NCI-H1436 (cell line): ENCODE measurements around the gene NPAS3.

Experiments used
- DNase-seq: peaks from one replicate; lab custom pipeline; 2025; lab: John Stamatoyannopoulos, UW

The NPAS3 gene

DNA sequence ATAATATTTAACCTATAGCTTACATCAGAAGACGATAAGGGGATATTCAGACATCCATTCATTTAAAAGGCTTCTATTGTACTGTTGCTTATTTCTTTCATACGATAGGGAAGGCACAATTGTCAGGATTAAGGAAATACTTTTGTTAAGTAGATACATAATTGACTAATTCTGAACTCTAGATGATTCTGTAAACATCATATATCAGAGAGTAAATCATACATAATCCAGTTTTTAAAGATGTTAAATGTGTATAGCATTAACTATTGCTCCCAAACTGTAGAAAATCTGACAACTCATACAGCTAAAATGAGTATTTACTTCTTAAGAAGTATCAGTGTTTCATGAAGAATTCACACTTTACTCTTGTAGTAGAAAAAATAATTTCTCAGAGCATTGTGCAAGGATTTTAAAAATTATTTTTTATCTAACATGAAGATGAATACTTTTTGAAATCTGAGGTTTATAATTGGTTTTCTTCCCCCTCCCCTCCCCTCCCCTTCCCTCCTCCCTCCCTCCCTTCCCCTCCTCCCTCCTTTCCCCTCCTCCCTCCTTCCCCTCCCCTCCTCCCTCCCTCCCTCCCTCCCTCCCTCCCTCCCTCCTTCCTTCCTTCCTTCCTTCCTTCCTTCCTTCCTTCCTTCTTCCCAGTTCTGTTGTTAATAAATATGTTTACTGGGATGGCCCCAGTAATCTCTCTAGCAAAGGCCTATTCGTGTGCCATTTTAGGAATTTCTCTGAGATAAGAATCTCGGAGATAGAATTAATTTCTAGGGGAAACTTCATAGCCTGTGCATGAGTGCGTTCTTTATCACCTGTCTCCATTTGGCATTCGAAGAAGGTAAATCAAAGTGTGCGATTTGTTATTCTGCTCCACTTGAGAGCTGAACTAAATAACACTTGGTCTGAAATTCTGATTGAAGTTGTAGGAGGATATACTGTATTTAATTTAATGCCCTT is 2.3 kb downstream of the NPAS3 start:
- DNase-seq = no peak

GRCh38 chr14:32941668-32942065 is 3.0 kb downstream of the NPAS3 start:
- no peak for DNase-seq

DNA sequence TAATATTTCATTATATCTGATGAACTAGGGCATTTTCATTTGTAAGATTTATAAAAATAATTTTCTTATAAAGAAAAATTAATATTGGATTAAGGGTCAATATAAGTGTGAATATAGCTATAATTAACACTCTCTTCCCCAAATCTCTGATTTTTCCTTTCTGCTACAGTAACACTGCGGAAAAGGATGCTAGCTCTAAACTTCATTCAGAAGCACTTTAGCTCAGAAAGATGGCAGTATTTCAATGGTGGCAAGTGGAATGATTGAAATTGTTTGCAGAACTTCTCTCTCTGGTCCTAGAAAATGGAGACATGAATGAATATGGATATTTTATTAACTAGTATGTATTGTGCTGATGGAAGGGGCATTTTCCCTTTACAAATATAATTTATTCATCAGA is 8.4 kb downstream of the NPAS3 start:
- DNase-seq = no peak

- DNase-seq = no peak
Measured at GRCh38 chr14:32947792-32948191, 9.1 kb downstream of the NPAS3 start.

GRCh38 chr14:32950584-32950983 is 11.9 kb downstream of the NPAS3 start:
- no peak for DNase-seq

GRCh38 chr14:32967421-32967820 is 28.7 kb downstream of the NPAS3 start:
- DNase-seq = no peak

DNA sequence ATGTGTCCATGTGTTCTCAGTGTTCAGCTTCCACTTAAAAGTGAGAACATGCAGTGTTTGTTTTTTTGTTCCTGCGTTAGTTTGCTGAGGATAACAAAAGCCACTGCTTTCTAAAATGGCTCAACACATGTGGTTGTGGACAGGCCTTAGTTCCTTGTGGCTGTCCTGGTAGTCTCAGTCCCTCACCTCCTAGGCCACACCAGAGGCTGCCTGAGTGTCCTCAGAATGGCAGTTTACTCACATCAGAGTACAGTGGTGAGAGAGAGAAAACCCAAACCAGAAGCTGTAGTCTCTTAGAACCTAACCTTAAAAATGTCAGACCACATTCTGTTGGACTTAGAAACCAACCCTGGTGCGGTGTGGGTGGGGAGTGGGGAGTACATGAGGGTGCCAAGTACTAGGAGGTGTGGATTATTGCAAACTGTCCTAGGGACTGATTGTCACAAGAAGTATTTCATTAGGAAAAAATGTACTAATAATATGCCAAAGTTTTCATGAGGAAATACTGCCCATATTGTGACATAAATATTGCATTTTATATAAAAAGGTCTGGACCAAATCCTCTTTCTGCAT is 30.4 kb downstream of the NPAS3 start:
- no peak for DNase-seq

DNA sequence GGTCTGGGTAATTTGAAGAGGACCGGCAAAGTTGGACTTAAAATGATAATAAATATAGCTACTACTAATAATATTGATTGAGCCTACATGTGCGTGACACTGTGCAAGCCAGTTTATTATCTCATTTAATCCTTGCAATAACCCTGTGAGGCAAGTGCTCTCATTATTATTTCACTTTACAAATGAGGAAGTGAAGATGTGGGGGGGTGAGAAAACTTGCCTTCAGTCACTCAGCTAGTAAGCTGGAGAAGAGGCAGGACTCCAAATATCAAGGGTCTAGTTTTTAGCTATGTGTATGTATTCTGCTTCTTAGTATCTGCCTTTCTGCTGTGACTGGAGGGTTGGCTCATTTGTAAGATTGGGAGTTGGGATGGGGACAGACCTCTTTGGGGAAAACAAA is 39.2 kb downstream of the NPAS3 start:
- no peak for DNase-seq

- DNase-seq = no peak
Measured at GRCh38 chr14:32978691-32979255, 40.1 kb downstream of the NPAS3 start.

- DNase-seq = no peak
Measured at GRCh38 chr14:32980178-32980901, 41.7 kb downstream of the NPAS3 start.

- DNase-seq = no peak
Measured at GRCh38 chr14:32980902-32981501, 42.3 kb downstream of the NPAS3 start.

GRCh38 chr14:32984241-32984930 is 45.7 kb downstream of the NPAS3 start:
- no peak for DNase-seq

- no peak for DNase-seq
Measured at GRCh38 chr14:32985866-32986265, 47.2 kb downstream of the NPAS3 start.

DNA sequence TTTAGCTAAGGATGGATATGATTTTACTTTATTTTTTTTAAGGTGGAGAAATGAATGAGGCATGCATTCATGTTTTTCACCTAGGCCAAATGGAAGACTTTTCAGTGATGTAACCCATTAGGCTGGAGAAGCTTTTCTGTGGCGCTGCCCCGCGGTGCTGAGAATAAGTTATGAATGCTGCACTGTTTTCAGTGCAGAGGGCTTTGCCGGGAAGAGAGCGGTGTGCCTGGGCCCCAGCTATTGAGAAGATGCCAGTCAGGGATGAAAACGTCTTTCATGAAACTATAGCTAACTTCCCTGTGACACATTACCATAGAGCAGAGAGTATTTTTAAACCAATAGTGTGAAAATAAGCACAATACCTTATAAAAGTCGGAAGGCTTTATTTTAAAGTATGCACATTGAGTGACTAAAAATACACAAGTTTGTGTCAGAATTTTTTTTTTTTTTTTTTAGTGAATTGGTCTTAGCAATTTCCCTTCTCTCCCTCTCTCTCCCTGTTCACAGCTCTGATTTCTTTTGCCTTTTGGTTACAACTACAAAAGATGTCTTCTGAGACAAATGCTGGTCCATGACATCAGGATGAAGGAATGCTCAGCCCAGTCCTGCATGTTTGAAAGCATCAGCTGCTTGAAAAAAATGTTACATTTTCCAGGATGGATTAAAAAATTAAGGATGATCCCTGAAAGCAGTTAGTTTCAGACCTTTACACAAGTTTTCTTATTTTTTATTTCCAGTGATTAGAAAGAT is 48.3 kb downstream of the NPAS3 start:
- no peak for DNase-seq

DNA sequence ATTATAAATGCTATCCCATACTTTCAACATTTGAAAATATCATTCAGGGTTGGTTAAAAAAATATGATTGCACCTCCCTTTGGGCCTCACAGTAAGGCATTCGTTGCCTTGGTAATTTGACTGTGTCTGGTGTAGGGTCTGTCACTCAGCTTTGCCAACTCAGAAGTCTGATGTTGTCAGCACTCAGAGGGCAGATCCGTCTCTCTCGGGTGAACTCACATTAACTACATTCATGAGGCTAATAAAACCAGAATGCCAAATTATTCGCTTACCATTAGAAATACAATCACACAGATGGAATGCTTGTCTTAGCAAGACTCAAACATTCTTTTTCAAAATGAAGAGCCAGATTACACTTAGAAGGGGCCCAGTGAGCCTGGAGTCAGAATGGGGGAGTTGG is 53.0 kb downstream of the NPAS3 start:
- DNase-seq = no peak

- no peak for DNase-seq
Measured at GRCh38 chr14:32993921-32994320, 55.2 kb downstream of the NPAS3 start.

DNA sequence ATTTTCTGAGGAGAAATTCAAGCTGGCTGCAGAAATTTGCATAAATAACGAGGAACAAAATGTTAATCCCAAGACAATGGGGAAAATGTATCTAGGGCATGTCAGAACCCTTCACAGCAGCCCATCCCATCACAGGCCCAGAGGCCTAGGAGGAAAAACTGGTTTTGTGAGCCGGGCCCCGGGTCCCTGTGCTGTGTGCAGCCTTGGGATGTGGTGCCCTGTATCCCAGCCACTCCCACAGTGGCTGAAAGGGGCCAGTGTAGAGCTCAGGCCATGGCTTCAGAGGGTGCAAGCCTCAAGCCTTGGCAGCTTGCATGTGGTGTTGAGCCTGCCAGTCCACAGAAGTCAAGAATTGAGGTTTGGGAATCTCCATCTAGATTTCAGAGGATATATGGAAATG is 57.7 kb downstream of the NPAS3 start:
- DNase-seq = no peak

DNA sequence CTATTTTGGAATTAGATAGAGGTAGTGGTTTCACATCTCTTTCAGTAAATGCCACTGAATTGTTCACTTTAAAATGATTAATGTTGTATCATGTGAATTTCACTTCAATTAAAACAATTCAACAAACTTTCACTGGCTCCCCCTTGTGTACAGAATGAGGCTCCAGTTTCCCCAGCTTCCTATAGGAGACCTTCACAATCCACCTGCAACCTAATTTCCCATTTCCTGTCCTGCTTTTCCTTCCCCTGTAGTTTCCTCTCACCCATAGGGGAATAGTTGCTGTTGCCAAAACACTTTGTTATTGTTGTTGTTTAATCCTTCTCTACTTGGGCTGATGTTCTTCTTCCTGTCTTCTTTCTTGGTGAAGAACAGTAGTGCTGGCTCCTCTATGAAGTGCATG is 59.8 kb downstream of the NPAS3 start:
- no peak for DNase-seq

DNA sequence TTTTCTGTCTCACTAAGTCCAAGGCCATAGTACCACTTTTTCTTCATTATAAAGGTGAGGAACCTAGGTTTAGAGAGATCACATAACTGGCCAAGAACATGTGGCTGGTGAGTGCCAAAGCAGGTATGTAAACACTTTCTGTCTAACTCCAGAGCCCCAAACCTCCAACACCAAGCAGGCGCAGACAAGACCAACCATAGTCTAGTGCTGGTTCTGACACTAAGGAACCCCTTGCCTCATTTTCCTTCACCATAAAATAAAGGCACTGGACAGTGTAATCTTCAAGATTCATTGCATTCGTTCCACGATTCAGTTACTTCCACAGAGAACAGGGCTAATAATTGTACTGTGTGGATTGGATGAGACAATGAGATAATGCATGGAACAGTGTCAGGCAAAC is 71.0 kb downstream of the NPAS3 start:
- DNase-seq = no peak

- DNase-seq = no peak
Measured at GRCh38 chr14:33010495-33010894, 71.8 kb downstream of the NPAS3 start.

- DNase-seq = no peak
Measured at GRCh38 chr14:33014710-33015109, 76.0 kb downstream of the NPAS3 start.
